GM19455 (cell line): ENCODE measurements around the gene SLAMF1.
"Not testable (repeated sequence)": the region's sequence is repeated elsewhere in the genome, so short reads cannot be mapped to it uniquely, and the experiment has no call there.

Experiments
- ATAC-seq: cut with Tn5 transposase; IDR thresholded peaks from one replicate; pipeline ENCODE4 v1.9.1; 2021; ENCODE audit not compliant: unreplicated experiment

Gene SLAMF1

DNA sequence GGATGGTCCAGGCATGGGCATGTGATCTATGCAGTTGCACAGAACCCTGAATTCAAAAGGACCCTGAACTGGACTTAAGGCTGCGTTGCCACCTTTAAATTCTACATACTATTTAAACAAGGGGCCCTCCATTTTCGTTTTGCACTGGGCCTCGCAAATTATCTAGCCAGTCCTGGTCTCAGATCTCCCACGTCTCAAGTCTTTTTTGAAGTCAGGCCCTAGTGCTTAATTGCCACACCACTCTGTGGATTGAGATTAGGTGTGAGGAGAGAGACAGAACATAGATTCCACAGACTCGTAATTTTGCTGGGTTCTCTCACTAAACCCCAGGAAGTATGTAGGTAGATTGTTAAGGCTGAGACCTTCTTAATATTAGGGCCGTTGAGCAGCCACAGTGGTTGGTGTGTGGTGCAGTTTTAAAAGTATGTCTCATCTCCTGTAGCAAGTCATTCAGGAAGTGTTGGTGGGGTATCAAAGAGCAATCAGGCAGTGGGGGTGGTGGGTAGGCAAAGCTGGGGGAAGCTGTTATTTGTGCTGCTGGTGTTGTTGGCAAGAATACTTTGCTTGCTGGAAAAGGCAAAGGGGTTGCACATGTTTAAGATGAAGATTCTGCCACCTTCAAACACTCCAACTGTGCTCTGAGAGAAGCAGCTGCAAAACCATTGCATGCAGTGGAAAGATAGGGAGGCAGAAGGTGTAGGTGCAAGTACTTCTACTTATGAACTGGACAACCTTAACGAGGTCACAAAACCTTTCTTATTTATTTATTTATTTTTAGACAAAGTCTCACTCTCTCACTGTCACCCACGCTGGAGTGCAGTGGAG is 78.8 kb downstream of the SLAMF1 start:
- no peak for ATAC-seq

DNA sequence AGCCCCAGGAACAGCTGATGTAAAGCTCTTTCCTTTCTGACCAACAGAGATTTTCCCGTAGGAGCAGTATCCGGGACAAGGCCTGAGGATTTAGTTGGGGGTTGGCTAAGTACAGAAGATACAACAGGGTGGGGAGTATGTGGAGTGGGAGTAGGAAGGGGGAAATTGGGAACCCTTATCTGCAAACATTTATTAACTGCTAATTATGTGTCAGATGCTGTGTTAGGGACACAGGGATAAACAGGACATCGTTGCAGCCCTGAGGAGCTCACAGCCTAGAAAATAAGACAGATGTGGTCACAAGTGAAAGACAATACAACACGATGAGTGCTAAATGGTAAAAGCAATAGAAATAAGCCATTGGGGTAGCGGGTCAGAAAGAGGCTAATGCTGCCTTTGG is 79.5 kb downstream of the SLAMF1 start:
- ATAC-seq = no peak

DNA sequence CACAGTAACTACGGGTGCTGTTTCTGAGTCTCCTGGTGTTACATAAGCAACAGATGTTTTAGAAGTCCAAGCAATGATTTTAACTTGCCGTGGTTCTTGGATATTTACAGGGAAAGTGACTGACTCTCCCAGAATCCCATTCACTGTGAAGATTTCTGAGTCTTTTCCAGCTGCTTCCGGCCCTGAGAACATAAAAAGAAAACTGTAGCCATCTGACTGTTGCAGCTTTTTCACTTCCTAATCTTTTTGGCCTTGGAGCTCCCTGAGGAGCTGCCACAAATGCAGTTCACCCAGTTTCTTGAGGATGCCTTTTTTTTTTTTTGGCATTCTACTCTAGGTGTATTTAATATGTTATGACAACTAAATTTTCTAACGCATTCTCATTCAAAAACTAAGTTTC is 81.3 kb downstream of the SLAMF1 start:
- ATAC-seq = no peak

DNA sequence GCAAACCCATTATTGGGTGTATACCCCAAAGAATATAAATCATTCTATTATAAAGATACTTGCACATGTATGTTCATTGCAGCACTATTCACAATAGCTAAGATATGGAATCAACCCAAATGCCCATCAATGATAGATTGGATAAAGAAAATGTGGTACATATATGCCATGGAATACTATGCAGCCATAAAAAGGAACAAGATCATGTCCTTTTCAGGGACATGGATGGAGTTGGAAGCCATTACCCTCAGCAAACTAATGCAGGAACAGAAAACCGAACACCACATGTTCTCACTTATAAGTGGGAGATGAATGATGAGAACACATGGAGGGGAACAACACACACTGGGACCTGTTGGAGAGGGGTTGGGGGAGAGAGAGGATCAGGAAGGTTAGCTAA is 83.6 kb downstream of the SLAMF1 start:
- ATAC-seq = not testable (repeated sequence)

DNA sequence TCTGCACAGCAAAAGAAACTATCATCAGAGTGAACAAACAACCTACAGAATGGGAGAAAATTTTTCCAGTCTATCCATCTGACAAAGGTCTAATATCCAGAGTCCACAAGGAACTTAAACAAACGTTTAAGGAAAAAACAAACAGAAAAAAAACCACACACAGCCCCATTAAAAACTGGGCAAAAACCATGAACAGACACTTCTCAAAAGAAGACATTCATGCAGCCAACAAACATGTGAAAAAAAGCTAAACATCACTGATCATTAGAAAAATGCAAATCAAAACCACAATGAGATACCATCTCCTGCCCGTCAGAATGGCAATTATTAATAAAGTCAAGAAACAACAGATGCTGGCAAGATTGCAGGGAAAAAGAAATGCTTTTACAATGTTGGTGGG is 84.1 kb downstream of the SLAMF1 start:
- not testable (repeated sequence) for ATAC-seq

DNA sequence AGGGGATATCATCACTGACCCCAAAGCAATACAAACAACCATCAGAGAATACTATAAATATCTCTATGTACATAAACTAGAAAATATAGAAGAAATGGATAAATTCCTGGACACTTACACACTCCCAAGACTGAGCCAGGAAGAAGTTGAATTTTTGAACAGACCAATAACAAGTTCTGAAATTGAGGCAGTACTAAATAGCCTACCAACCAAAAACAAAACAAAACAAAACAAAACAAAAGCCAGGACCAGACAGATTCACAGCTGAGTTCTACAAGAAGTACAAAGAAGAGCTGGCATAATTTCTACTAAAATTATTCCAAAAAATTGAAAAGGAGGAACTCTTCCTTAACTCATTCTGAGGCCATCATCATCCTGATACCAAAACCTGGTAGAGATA is 86.0 kb downstream of the SLAMF1 start:
- no peak for ATAC-seq

DNA sequence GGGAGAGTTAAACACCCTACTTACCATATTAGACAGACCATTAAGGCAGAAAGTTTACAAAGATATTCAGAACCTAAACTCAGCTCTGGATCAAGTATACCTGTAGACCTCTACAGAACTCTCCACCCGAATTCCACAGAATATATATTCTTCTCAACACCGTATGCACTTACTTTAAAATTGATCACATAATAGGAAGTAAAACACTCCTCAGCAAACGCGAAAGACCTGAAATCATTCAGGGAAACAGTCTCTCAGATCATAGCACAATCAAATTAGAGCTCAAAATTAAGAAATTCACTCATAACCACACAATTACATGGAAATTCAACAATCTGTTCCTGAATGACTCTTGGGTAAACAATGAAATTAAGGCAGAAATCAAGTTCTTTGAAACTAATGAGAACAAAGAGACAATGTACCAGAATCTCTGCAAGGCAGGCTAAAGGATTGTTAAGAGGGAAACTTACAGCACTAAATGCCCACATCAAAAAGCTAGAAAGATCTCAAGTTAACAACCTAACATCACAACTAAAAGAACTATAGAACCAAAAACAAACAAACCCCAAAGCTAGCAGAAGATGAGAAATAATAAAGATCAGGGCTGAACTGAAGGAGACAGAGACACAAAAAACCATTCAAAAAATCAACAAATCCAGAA is 86.7 kb downstream of the SLAMF1 start:
- no peak for ATAC-seq

- not testable (repeated sequence) for ATAC-seq
Observed at GRCh38 chr1:160559437-160559836, 87.4 kb downstream of the SLAMF1 start.

DNA sequence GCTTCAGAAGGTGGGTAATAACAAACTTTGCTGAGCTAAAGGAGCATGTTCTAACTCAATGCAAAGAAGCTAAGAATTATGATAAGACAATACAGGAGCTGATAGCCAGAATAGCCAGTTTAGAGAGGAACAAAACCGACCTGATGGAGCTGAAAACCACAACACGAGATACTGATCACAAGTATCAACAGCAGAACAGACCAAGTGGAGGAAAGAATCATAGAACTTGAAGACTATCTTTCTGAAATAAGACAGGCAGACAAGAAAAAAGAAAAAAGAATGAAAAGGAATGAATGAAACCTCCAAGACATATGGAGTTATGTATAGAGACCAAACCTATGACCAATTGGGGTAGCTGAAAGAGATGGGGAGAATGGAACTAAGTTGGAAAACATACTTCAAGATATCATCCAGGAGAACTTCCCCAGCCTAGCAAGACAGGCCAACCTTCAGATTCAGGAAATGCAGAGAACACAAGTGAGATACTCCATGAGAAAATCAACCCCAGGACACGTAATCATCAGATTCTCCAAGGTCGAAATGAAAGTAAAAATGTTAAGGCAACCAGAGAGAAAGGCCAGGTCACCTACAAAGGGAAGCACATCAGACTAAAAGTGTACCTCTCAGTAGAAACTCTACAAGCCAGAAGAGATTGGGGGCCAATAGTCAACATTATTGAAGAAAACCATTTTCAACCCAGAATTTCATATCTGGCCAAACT is 88.0 kb downstream of the SLAMF1 start:
- ATAC-seq = no peak
